Stimulated activated CD4-positive, alpha-beta T cell treated with anti-CD3 and anti-CD28 coated beads, Interleukin-12 subunit alpha, Interleukin-12 subunit beta, amount 100 ng/mL, for 24 hours (primary cell): ENCODE measurements around the gene ARL5B.

Source experiments
- DNase-seq, 2 experiments: peaks; one replicate each; pipeline ENCODE4 v3.0.0-alpha.2; 2020; ENCODE audit warnings: low read depth in 2 of 2

Gene ARL5B

DNA sequence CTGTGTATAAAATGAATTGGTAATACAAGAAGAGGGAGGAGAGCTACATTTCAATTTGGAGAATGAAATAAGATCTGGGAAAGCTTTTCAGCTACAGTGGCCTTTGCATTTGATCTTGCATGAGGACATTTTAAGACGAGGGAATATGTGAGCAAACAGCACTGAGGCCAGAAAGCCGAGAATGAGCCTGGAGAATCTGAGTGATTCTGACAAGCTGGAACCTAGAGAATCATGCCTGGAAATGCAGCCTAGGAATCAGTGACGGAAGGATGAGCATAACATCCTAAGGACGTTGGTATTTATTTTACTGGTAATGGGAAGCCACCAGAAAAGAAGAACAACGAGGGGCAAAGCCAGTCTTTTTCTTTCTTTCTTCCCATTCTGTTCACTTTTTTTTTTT is 44.3 kb downstream of the ARL5B start:
- DNase-seq, result no peak

DNA sequence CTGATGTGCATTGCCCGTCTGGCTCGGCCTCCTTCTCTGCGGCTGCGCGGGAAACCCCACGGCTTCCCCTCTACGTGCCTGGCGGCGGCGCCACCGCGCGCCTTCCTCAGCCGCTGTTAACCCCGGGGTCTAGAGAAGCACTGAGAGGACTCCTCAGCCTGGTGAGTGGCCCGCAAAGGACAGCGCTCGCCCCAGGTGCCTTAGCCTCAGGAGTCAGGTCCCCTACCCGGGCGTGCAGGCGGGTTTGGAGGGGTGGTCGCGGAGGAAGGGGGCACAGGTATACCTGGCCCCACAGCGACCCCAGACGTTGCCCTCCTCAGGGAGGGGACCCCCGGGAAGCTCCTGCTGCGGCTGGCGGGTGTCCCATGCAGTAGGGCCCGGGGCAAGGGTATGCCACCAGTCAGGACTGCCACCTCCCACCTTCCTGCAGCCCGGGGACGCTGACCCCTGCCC is 51.0 kb downstream of the ARL5B start:
- no peak for DNase-seq

DNA sequence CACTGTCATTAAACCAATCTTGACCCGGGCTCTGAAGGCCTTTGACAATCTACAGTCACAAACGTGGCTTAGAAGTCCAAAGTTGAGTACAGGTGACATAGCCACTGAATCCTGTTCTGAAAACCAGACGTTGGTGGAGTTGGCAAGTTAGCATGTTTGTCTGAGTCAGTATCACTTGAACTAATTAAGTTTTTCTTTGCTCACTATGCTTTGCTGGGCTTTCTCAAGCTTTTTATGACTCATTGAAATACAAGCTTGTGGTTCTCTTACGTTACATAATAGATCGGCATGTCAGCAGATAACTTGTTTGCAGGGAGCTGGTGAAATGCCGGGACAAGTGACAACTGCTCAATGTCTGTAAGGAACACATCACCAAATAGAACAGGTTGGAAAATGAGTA is 53.8 kb downstream of the ARL5B start:
- DNase-seq, result no peak

DNA sequence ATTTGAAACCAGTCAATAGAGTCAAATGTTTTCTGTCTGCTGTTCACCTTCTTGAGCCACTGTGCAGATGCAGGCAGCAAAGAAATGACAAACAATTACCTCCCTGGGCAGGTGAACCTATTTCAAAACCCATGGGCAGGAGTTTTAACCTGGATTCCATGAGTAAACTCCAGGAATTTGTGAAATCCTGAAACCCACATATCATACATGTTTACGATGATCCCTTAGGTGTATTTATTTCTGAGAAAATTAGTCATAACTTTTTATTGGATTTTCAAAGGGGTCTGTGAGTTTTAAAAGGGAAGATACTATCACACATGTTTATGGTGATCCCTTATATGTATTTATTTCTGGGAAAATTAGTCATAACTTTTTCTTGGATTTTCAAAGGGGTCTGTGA is 59.8 kb downstream of the ARL5B start:
- no peak for DNase-seq

DNA sequence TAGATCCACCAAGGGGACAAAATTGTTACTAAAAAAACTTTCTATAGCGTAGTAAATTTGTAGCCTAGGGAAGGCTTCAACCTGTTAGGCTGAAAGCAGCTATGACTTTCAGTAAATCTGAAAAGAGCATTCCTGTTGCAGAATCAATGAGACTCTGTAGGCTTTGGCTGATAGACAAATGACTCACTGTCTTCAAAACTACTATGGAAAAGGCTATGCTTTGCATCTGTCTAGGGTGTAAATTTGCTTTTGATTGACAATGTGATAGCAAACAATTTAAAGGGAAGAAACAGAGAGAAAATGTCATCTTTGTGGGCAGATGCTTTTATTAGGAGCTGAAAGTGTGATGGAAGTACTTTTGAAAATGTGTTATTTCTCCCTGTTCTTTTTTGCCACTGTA is 60.6 kb downstream of the ARL5B start:
- DNase-seq, result no peak

DNA sequence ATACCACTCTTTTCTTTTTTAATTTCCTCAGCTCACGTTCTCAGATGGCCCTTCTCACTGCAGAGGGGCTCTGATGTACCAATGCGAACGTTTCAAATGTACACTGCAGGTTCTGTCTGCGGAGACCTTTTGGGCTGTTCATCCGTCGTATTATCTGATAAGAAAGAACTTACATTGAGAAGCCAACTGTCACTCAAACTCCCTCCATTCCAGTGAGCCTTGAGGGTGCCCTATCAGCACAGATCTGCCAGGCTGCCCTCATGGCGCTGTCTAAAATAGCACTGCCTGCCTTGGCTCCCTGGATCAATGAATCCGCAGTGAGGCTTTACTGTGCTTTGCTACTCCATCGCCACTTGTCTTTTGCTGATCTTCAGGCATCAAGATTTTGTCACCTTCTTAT is 61.8 kb downstream of the ARL5B start:
- no peak for DNase-seq

DNA sequence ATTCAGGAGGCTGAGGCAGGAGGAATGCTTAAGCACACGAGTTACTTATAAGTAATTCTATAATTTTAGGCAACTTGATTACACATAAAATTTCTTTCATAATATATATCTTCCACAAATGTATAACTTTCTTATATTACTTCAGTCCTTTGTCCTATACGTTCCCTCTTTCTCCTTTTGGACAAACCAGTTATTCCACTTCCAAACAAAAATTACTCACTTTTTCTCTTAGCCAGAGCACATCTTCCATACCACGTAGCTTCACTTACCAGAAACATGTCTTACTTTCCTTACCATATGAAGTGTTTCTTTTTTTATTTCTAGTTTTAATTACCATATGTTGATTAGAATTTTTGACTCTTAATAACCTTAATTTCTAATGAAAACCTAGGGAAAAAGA is 64.6 kb downstream of the ARL5B start:
- DNase-seq, result no peak
